Measurements from ENCODE around the gene FAM78A. TPM values are rescaled to one million over a fixed set of nuclear protein-coding genes. Genes with fewer than 3 reads are reported as not detected.

FAM78A gene
- total RNA-seq, 1 experiment from 2014 or later = 0.40 TPM

GRCh38 chr9:131290036-131290766 lies 13.9 kb upstream of the FAM78A start:
- DNase-seq (ENCODE audit: unreplicated experiment) = no peak
- CTCF ChIA-PET = no interaction called here

GRCh38 chr9:131289301-131290035 lies 13.2 kb upstream of the FAM78A start, which contains the start of gene PLPP7:
Gene PLPP7 (plus strand): TSS chr9:131289723. CDS start chr9:131289998, 275 bp downstream.
- no peak for DNase-seq (ENCODE audit: unreplicated experiment)
- TF ChIP-seq CTCF (IDR thresholded peaks at IDR 0.05; ENCODE audit: unreplicated experiment) = no peak
- no peak within 1 kb of the TSS for H3K4me3 Mint-ChIP-seq (ENCODE audit: unreplicated experiment)
- H3K36me3 Mint-ChIP-seq (ENCODE audit: insufficient read depth, unreplicated experiment) = no peaks in the 10 kb centered on the region
- H3K9me3 Mint-ChIP-seq (ENCODE audit: unreplicated experiment) = no peaks in the 10 kb centered on the region
- no peaks in the 10 kb centered on the region for H3K27me3 Mint-ChIP-seq (ENCODE audit: insufficient read depth, unreplicated experiment)
- no peaks in the 10 kb centered on the region for H3K4me1 Mint-ChIP-seq (ENCODE audit: insufficient read depth, unreplicated experiment)
- no peak within 1 kb of the TSS for H3K27ac Mint-ChIP-seq (ENCODE audit: low read depth, unreplicated experiment)
- intact Hi-C loops (cut with micrococcal nuclease) = no loop called here
- no TSS peak for BruUV-seq (replicated peaks)
- ChIA-PET POLR2A (interaction anchor here (0.5 kb wide), 2 partner anchors 33 to 234 kb away, joined by 3 to 4 read pairs; no protein-coding TSS in a partner anchor), CTCF (interaction anchor here (0.6 to 0.7 kb wide), 2 partner anchors 105 to 112 kb away, joined by 3 to 4 read pairs; no protein-coding TSS in a partner anchor)

More at GRCh38 chr9:131290036-131290766, 13.9 kb upstream of the FAM78A start:
- no peaks in the 10 kb centered on the region for H3K9me3 Mint-ChIP-seq (ENCODE audit: unreplicated experiment)
- no peak overlapping the region for H3K4me3 Mint-ChIP-seq (ENCODE audit: unreplicated experiment)
- H3K36me3 Mint-ChIP-seq (ENCODE audit: insufficient read depth, unreplicated experiment) = no peaks in the 10 kb centered on the region
- no peaks in the 10 kb centered on the region for H3K4me1 Mint-ChIP-seq (ENCODE audit: insufficient read depth, unreplicated experiment)
- H3K27me3 Mint-ChIP-seq (ENCODE audit: insufficient read depth, unreplicated experiment) = no peaks in the 10 kb centered on the region
- no peak for TF ChIP-seq CTCF (IDR thresholded peaks at IDR 0.05; ENCODE audit: unreplicated experiment)
- intact Hi-C loops (cut with micrococcal nuclease) = no loop called here
- no peak overlapping the region for H3K27ac Mint-ChIP-seq (ENCODE audit: low read depth, unreplicated experiment)
- POLR2A ChIA-PET = interaction anchor here (0.5 kb wide), 2 partner anchors 34 to 235 kb away, joined by 3 to 4 read pairs; no protein-coding TSS in a partner anchor
- BruUV-seq (replicated peaks) = no TSS peak

- CTCF ChIA-PET = interaction anchor here (1.2 kb wide), 1 partner anchor 48 kb away, joined by 4 read pairs; no protein-coding TSS in a partner anchor
- TF ChIP-seq CTCF (IDR thresholded peaks at IDR 0.05; ENCODE audit: unreplicated experiment) = no peak
- H3K9me3 Mint-ChIP-seq (ENCODE audit: unreplicated experiment) = no peaks in the 10 kb centered on the region
These were observed 11.9 kb upstream of the FAM78A start for GRCh38 chr9:131288217-131288616.

GRCh38 chr9:131287359-131287758 lies 11.0 kb upstream of the FAM78A start:
- Mint-ChIP-seq H3K27ac (ENCODE audit: low read depth, unreplicated experiment) (no peak overlapping the region), H3K9me3 (ENCODE audit: unreplicated experiment) (no peaks in the 10 kb centered on the region), H3K4me1 (ENCODE audit: insufficient read depth, unreplicated experiment) (no peaks in the 10 kb centered on the region), H3K4me3 (ENCODE audit: unreplicated experiment) (no peak overlapping the region), H3K36me3 (ENCODE audit: insufficient read depth, unreplicated experiment) (no peaks in the 10 kb centered on the region), H3K27me3 (ENCODE audit: insufficient read depth, unreplicated experiment) (peaks cover 5% of the 10 kb centered on the region)
- no peak for TF ChIP-seq CTCF (IDR thresholded peaks at IDR 0.05; ENCODE audit: unreplicated experiment)
- no TSS peak for BruUV-seq (replicated peaks)
- ChIA-PET CTCF (interaction anchor here (0.6 to 1.2 kb wide), 3 partner anchors 18 to 138 kb away, joined by 3 to 4 read pairs (median 3); no protein-coding TSS in a partner anchor), POLR2A (no interaction called here)
- DNase-seq (ENCODE audit: unreplicated experiment) = no peak
- intact Hi-C loops (cut with micrococcal nuclease) = no loop called here

More at GRCh38 chr9:131288217-131288616, 11.9 kb upstream of the FAM78A start:
- H3K4me1 Mint-ChIP-seq (ENCODE audit: insufficient read depth, unreplicated experiment) = no peaks in the 10 kb centered on the region
- DNase-seq (ENCODE audit: unreplicated experiment) = no peak
- intact Hi-C loops (cut with micrococcal nuclease) = no loop called here
- POLR2A ChIA-PET = no interaction called here
- no peaks in the 10 kb centered on the region for H3K27me3 Mint-ChIP-seq (ENCODE audit: insufficient read depth, unreplicated experiment)
- no TSS peak for BruUV-seq (replicated peaks)
- H3K27ac Mint-ChIP-seq (ENCODE audit: low read depth, unreplicated experiment) = no peak overlapping the region
- H3K4me3 Mint-ChIP-seq (ENCODE audit: unreplicated experiment) = no peak overlapping the region
- no peaks in the 10 kb centered on the region for H3K36me3 Mint-ChIP-seq (ENCODE audit: insufficient read depth, unreplicated experiment)

All from MCF 10A (cell line).